ENCODE measurements around the gene DEDD.

GRCh38 chr1:161145832-161146231 lies 13.4 kb upstream of the DEDD start:
- TF ChIP-seq EZH2 (IDR thresholded peaks at IDR 0.05; ENCODE audit: borderline replicate concordance, insufficient read depth, low read depth, low read length, poor library complexity, severe bottlenecking), result no peak
- TF ChIP-seq CTCF (IDR thresholded peaks at IDR 0.05), result no peak
